ENCODE measurements around the gene RAB11FIP4. TPM values are rescaled to one million over a fixed set of nuclear protein-coding genes. Genes with fewer than 3 reads are reported as not detected.
"Not testable (repeated sequence)": the region's sequence is repeated elsewhere in the genome, so short reads cannot be mapped to it uniquely, and the experiment has no call there.

RAB11FIP4 gene
- total RNA-seq, result 10 to 100 TPM; 44.1 to 47.4 TPM
- 10 to 100 TPM in 1 of 2 donors, 1 to 10 TPM in 1; 8.3 to 15.9 TPM for polyA plus RNA-seq

GRCh38 chr17:31391496-31391949 lies at the start of gene RAB11FIP4:
RAB11FIP4 (plus strand) TSS chr17:31391675; CDS start chr17:31391853, 178 bp downstream.
- no peak within 1 kb of the TSS for H3K27ac ChIP-seq (ENCODE audit: low read depth, low read length)
- no peaks in the 10 kb centered on the region for H3K9me3 ChIP-seq (ENCODE audit: control insufficient read depth in 1 of 2, low read length in 2 of 2)
- no peaks in the 10 kb centered on the region for H3K36me3 ChIP-seq (ENCODE audit: insufficient read depth, low read length)
- Mint-ChIP-seq H3K4me1 (peaks cover 2 to 23% (median 5%) of the 10 kb centered on the region in 4 donors), H3K36me3 (no peaks in the 10 kb centered on the region), H3K9me3 (no peaks in the 10 kb centered on the region), H3K4me3 (peak within 1 kb of the TSS; percentile 72 to 88 (median 78)), H3K27ac (no peak within 1 kb of the TSS), H3K27me3 (peaks cover 24 to 34% of the 10 kb centered on the region in 2 donors)
- POLR2A ChIA-PET (ENCODE audit: partially characterized antibody), result no interaction called here
- intact Hi-C loops (cut with micrococcal nuclease), result no loop called here
- H3K27me3 ChIP-seq (ENCODE audit: insufficient read depth, low read length), result peaks cover 8% of the 10 kb centered on the region
- no peak for DNase-seq
- CTCF ChIA-PET (ENCODE audit: partially characterized antibody), result interaction anchor here (3.2 to 3.6 kb wide), 2 partner anchors 132 to 450 kb away, joined by 19 to 47 read pairs; no protein-coding TSS in a partner anchor
- no peak within 1 kb of the TSS for H3K4me3 ChIP-seq (ENCODE audit: low read length in 2 of 2)
- peaks cover 9% of the 10 kb centered on the region for H3K4me1 ChIP-seq (ENCODE audit: insufficient read depth, low read length)

- H3K27ac ChIP-seq (ENCODE audit: low read depth, low read length); H3K9me3 ChIP-seq (ENCODE audit: control insufficient read depth in 1 of 2, low read length in 2 of 2); H3K4me3 ChIP-seq (ENCODE audit: low read length in 2 of 2); H3K27me3 Mint-ChIP-seq; H3K36me3 ChIP-seq (ENCODE audit: insufficient read depth, low read length); H3K27ac Mint-ChIP-seq; POLR2A ChIA-PET (ENCODE audit: partially characterized antibody); DNase-seq; intact Hi-C loops (cut with micrococcal nuclease); H3K4me1 ChIP-seq (ENCODE audit: insufficient read depth, low read length); H3K4me3 Mint-ChIP-seq; H3K4me1 Mint-ChIP-seq; H3K9me3 Mint-ChIP-seq; H3K27me3 ChIP-seq (ENCODE audit: insufficient read depth, low read length): not testable (repeated sequence)
- CTCF ChIA-PET (ENCODE audit: partially characterized antibody), result interaction anchor here (1.3 kb wide), 1 partner anchor 78 kb away, joined by 4 read pairs; no protein-coding TSS in a partner anchor
- H3K36me3 Mint-ChIP-seq, result peaks cover 30 to 32% of the 10 kb centered on the region in 2 donors
Observed at GRCh38 chr17:31345191-31345747, 46.2 kb upstream of the RAB11FIP4 start.

GRCh38 chr17:31349454-31349853 lies 42.0 kb upstream of the RAB11FIP4 start:
- H3K36me3 ChIP-seq (ENCODE audit: insufficient read depth, low read length), result peaks cover 4% of the 10 kb centered on the region
- no peaks in the 10 kb centered on the region for H3K9me3 ChIP-seq (ENCODE audit: control insufficient read depth in 1 of 2, low read length in 2 of 2)
- Mint-ChIP-seq H3K9me3 (no peaks in the 10 kb centered on the region), H3K4me1 (no peaks in the 10 kb centered on the region), H3K27me3 (no peaks in the 10 kb centered on the region), H3K27ac (no peak overlapping the region), H3K36me3 (peaks cover 37 to 44% of the 10 kb centered on the region in 2 donors), H3K4me3 (no peak overlapping the region)
- H3K4me3 ChIP-seq (ENCODE audit: low read length in 2 of 2), result no peak overlapping the region
- H3K27me3 ChIP-seq (ENCODE audit: insufficient read depth, low read length), result no peaks in the 10 kb centered on the region
- no peak overlapping the region for H3K27ac ChIP-seq (ENCODE audit: low read depth, low read length)
- intact Hi-C loops (cut with micrococcal nuclease), result no loop called here
- DNase-seq, result no peak
- H3K4me1 ChIP-seq (ENCODE audit: insufficient read depth, low read length), result no peaks in the 10 kb centered on the region
- POLR2A ChIA-PET (ENCODE audit: partially characterized antibody), result no interaction called here
- CTCF ChIA-PET (ENCODE audit: partially characterized antibody), result interaction anchor here (0.7 kb wide), 1 partner anchor 523 kb away, joined by 3 read pairs; no protein-coding TSS in a partner anchor

GRCh38 chr17:31355935-31356334 lies 35.5 kb upstream of the RAB11FIP4 start:
- intact Hi-C loops (cut with micrococcal nuclease), result no loop called here
- Mint-ChIP-seq H3K4me3 (no peak overlapping the region), H3K27ac (no peak overlapping the region), H3K27me3 (no peaks in the 10 kb centered on the region), H3K9me3 (no peaks in the 10 kb centered on the region), H3K4me1 (no peaks in the 10 kb centered on the region), H3K36me3 (peaks cover 44 to 65% of the 10 kb centered on the region in 2 donors)
- H3K4me3 ChIP-seq (ENCODE audit: low read length in 2 of 2), result no peak overlapping the region
- no peak for DNase-seq
- H3K4me1 ChIP-seq (ENCODE audit: insufficient read depth, low read length), result no peaks in the 10 kb centered on the region
- peaks cover 13% of the 10 kb centered on the region for H3K36me3 ChIP-seq (ENCODE audit: insufficient read depth, low read length)
- POLR2A ChIA-PET (ENCODE audit: partially characterized antibody), result interaction anchor here (0.6 kb wide), 1 partner anchor 19 kb away, joined by 3 read pairs; no protein-coding TSS in a partner anchor
- CTCF ChIA-PET (ENCODE audit: partially characterized antibody), result no interaction called here
- no peak overlapping the region for H3K27ac ChIP-seq (ENCODE audit: low read depth, low read length)
- H3K27me3 ChIP-seq (ENCODE audit: insufficient read depth, low read length), result no peaks in the 10 kb centered on the region
- no peaks in the 10 kb centered on the region for H3K9me3 ChIP-seq (ENCODE audit: control insufficient read depth in 1 of 2, low read length in 2 of 2)

GRCh38 chr17:31357091-31357490 lies 34.4 kb upstream of the RAB11FIP4 start:
- Histone ChIP-seq H3K36me3 (ENCODE audit: insufficient read depth, low read length) (peaks cover 20% of the 10 kb centered on the region), H3K27me3 (ENCODE audit: insufficient read depth, low read length) (no peaks in the 10 kb centered on the region), H3K4me3 (ENCODE audit: low read length in 2 of 2) (no peak overlapping the region), H3K9me3 (ENCODE audit: control insufficient read depth in 1 of 2, low read length in 2 of 2) (no peaks in the 10 kb centered on the region), H3K27ac (ENCODE audit: low read depth, low read length) (no peak overlapping the region), H3K4me1 (ENCODE audit: insufficient read depth, low read length) (no peaks in the 10 kb centered on the region)
- Mint-ChIP-seq H3K27me3 (no peaks in the 10 kb centered on the region), H3K9me3 (no peaks in the 10 kb centered on the region), H3K4me3 (no peak overlapping the region), H3K36me3 (peaks cover 46 to 65% of the 10 kb centered on the region in 2 donors), H3K27ac (peak overlapping the region in 1 of 7 donors; percentile 18), H3K4me1 (no peaks in the 10 kb centered on the region)
- intact Hi-C loops (cut with micrococcal nuclease), result no loop called here
- no peak for DNase-seq
- CTCF ChIA-PET (ENCODE audit: partially characterized antibody), result interaction anchor here (1.2 kb wide), 1 partner anchor 16 kb away, joined by 6 read pairs; no protein-coding TSS in a partner anchor
- POLR2A ChIA-PET (ENCODE audit: partially characterized antibody), result interaction anchor here (0.8 kb wide), 1 partner anchor 12 kb away, joined by 3 read pairs; no protein-coding TSS in a partner anchor

- intact Hi-C loops (cut with micrococcal nuclease), result no loop called here
- H3K36me3 Mint-ChIP-seq, result peaks cover 52 to 66% of the 10 kb centered on the region in 2 donors
- no peaks in the 10 kb centered on the region for H3K4me1 ChIP-seq (ENCODE audit: insufficient read depth, low read length)
- no peaks in the 10 kb centered on the region for H3K9me3 ChIP-seq (ENCODE audit: control insufficient read depth in 1 of 2, low read length in 2 of 2)
- no peaks in the 10 kb centered on the region for H3K27me3 Mint-ChIP-seq
- no peak overlapping the region for H3K4me3 Mint-ChIP-seq
- H3K27ac Mint-ChIP-seq, result no peak overlapping the region
- no peaks in the 10 kb centered on the region for H3K27me3 ChIP-seq (ENCODE audit: insufficient read depth, low read length)
- no peak overlapping the region for H3K4me3 ChIP-seq (ENCODE audit: low read length in 2 of 2)
- no peak for DNase-seq
- H3K4me1 Mint-ChIP-seq, result no peaks in the 10 kb centered on the region
- POLR2A ChIA-PET (ENCODE audit: partially characterized antibody), result no interaction called here
- no peak overlapping the region for H3K27ac ChIP-seq (ENCODE audit: low read depth, low read length)
- peaks cover 23% of the 10 kb centered on the region for H3K36me3 ChIP-seq (ENCODE audit: insufficient read depth, low read length)
- no peaks in the 10 kb centered on the region for H3K9me3 Mint-ChIP-seq
- CTCF ChIA-PET (ENCODE audit: partially characterized antibody), result interaction anchor here (1.2 kb wide), 1 partner anchor 15 kb away, joined by 6 read pairs; no protein-coding TSS in a partner anchor
Observed at GRCh38 chr17:31357839-31358394, 33.6 kb upstream of the RAB11FIP4 start.

GRCh38 chr17:31364012-31364411 lies 27.5 kb upstream of the RAB11FIP4 start:
- Histone ChIP-seq H3K27ac (ENCODE audit: low read depth, low read length) (no peak overlapping the region), H3K9me3 (ENCODE audit: control insufficient read depth in 1 of 2, low read length in 2 of 2) (no peaks in the 10 kb centered on the region), H3K4me3 (ENCODE audit: low read length in 2 of 2) (no peak overlapping the region), H3K4me1 (ENCODE audit: insufficient read depth, low read length) (no peaks in the 10 kb centered on the region), H3K36me3 (ENCODE audit: insufficient read depth, low read length) (peaks cover 19% of the 10 kb centered on the region), H3K27me3 (ENCODE audit: insufficient read depth, low read length) (no peaks in the 10 kb centered on the region)
- Mint-ChIP-seq H3K27me3 (no peaks in the 10 kb centered on the region), H3K4me3 (no peak overlapping the region), H3K36me3 (peaks cover 37 to 45% of the 10 kb centered on the region in 2 donors), H3K27ac (peak overlapping the region in 1 of 7 donors; percentile 5), H3K4me1 (no peaks in the 10 kb centered on the region), H3K9me3 (no peaks in the 10 kb centered on the region)
- intact Hi-C loops (cut with micrococcal nuclease), result no loop called here
- no peak for DNase-seq
- POLR2A ChIA-PET (ENCODE audit: partially characterized antibody), result no interaction called here
- CTCF ChIA-PET (ENCODE audit: partially characterized antibody), result no interaction called here
